ENCODE results near the gene ACP7.
"Not testable (repeated sequence)": the region's sequence is repeated elsewhere in the genome, so short reads cannot be mapped to it uniquely, and the experiment has no call there.

ACP7 gene

DNA sequence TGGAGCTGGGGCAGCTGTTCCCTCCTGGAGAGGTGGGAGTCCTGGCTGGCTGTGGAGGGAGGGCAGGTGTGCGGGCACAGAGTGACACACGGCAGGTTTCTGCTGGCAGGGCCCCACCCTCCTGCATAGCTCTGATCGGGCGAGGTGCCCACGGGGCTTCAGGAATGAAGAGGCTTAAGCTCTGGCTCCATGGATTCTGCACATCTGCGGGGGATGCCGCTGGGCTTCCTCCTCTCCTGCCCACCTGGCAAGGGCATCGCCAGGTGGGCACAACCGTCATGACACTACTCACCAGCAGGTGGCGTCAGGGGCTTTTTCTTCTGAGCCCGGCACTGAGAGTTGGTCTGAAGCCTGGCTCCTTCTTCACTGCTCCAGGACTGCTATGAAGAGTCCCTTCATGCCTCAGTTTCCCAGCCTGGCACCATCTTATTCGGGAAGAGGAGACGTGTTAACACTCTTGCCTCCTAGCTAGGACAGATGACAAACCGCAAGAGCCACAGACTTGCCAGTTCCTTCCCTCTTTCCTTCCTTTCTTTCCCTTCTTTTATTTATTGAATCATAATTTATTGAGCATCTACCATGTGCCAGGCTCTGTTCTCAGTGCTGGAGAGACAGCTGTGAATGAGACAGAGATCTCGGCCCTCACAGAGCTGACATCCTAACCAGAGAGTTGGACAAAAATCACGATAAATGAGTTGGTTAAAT, 26.2 kb downstream of the ACP7 start:
- DNase-seq (ENCODE audit: low read depth) = no peak

DNA sequence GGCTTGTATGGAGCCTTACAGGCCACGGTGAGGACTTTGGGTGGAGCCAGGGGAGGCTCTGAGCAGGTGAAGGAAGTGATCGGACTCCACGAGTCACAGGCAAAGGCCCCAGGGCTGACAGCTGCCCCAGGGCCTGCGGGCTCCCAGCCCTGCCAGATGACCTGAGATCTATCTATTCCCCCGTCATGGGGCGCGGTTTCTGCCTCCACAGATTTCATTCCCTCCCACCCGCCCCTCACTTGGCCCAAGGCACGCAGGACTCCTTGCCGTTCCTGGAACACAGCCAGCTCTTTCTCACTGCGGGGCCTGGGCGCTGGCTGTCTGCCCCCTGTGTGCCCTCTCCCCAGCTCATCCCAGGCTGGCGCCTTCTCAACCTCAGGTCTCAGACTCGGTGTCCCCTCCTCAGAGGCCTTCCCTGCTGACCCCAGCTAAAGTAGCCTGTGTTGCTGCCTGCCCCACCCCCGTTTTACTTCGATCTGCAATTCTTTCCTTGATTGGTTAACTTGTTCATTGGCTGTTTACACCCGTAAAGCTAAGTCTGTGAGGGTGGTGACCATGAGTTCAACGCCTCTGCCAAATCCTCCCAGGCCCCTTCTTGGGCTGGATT, 27.5 kb downstream of the ACP7 start:
- no peak for DNase-seq (ENCODE audit: low read depth)

DNA sequence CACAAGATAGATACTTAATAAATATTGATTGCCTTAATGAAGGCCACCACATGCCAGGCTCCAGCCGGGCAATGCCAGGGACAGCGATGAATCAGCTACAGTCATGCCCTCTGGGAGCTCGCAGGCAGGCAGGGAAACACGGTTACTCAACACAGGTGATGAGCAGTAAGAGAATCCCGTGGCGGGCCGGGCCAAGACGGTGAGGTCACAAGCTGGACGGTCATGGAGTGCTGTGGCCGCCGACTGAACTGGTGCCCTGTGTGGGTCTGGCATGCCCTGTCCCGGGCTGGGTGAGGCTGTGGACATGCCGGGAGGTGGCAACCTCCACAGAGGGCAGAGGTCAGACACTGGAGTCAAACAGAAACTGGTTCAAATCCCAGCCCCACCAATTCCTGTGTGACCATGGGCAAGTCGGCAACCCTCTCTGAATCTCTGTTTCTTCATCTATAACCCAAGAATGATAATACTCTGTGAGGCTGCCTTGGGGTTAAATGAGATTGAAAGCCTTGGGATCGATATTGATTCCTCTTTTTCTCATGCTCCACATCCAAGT, 28.2 kb downstream of the ACP7 start:
- no peak for DNase-seq (ENCODE audit: low read depth)

DNA sequence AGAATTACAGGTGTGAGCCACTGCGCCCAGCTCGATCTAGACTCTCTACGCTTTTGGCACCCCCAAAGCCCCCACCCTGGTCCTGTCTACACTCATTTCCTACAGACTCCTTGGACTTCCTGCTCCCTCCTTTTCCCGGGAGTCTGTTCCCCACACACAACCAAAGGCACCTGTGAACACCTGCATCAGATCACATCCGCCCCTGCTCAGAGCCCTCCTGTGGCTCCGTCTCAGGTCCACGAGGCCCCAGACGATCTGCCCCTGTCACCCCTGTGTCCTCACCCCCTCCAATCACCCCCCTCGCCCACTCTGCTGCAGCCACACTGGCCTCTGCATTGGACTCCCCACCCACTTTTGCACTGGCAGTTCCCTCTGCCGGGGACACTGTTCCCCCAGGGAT, 29.0 kb downstream of the ACP7 start:
- DNase-seq (ENCODE audit: low read depth) = no peak

DNA sequence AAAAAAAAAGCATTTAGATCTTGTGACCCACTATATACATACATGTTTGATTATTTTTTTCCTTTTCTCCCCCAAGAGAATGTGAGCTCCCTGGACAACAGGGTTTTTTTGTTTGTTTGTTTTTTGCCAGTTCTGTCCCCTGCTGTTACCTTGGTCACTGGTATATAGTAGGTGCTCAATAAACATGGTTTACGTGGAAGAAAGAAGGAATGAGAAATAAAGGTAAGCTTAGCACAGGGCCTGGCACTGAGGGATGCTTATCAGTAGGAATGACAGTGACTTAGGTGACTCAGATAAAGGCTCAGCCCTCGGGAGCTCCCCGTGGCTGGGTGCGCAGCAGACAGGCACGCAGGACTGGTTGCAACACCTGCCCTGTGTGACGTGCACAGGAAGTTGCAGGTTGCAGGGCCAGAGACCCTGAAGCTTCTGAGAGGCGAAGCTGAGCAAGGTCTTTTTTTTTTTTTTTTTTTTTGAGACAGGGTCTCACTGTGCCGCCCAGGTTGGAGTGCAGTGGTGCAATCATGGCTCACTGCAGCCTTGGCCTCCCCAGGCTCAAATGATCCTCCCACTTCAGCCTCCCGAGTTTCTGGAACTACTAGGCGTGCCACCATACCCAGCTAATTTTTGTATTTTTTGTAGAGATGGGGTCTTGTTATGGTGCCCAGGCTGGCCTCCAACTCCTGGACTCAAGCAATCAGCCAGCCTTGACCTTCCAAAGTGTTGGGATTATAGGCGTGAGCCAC, 31.1 kb downstream of the ACP7 start:
- no peak for DNase-seq (ENCODE audit: low read depth)

DNA sequence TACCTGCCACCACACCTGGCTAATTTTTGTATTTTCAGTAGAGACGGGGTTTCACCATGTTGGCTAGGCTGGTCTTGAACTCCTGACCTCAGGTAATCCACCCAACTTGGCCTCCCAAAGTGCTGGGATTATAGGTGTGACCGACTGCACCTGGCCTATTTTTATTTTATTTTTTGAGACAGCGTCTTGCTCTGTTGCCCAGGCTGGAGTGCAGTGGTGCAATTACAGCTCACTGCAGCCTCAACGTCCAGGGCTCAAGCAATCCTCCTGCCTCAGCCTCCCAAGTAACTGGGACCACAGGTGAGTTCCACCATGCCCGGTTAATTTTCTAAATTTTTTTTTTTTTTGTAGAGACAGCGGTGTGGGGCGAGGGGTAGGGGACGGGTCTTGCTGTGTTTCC, 32.9 kb downstream of the ACP7 start:
- DNase-seq (ENCODE audit: low read depth) = not testable (repeated sequence)

DNA sequence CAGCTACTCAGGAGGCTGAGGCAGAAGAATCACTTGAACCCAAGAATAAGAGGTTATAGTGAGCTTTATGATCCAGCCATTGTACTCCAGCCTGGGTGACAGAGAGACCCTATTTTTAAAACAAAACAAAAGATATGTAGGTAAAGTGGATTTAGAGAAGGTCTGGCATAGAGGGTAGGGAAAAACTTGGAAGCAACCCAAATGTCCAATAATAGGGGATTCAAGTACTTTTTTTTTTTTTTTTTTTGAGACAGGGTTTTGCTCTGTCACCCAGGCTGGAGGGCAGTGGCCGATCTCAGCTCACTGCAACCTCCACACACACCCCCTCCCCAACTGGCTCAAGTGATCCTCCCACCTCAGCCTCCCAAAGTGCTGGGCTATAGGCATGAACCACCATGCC, 35.7 kb downstream of the ACP7 start:
- DNase-seq (ENCODE audit: low read depth) = no peak

DNA sequence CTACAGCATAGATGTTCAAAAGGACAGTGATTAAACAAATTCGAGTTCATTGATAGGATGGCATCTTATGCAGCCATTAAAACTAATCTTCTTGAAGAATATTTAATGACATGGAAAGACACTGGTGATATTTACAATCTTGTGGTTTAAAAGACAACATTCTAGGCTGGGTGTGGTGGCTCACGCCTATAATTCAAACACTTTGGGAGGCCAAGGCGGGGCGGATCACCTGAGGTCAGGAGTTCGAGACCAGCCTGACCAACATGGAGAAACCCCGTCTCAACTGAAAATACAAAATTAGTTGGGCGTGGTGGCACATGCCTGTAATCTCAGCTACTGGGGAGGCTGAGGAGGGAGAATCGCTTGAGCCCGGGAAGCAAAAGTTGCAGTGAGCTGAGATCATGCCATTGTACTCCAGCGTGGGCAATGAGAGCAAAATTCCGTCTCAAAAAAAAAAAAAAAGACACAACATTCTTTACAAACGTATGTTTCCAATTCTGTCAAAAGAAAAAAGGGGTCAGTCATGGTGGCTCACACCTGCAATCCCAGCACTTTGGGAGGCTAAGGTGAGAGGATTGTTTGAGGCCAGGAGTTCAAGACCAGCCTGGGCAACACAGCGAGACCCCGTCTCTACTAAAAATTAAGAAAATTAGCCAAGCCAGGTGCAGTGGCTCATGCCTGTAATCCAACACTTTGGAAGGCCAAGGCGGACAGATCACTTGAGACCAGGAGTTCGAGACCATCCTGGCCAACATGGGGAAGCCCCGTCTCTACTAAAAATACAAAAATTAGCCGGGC, 39.0 kb downstream of the ACP7 start:
- no peak for DNase-seq (ENCODE audit: low read depth)

DNA sequence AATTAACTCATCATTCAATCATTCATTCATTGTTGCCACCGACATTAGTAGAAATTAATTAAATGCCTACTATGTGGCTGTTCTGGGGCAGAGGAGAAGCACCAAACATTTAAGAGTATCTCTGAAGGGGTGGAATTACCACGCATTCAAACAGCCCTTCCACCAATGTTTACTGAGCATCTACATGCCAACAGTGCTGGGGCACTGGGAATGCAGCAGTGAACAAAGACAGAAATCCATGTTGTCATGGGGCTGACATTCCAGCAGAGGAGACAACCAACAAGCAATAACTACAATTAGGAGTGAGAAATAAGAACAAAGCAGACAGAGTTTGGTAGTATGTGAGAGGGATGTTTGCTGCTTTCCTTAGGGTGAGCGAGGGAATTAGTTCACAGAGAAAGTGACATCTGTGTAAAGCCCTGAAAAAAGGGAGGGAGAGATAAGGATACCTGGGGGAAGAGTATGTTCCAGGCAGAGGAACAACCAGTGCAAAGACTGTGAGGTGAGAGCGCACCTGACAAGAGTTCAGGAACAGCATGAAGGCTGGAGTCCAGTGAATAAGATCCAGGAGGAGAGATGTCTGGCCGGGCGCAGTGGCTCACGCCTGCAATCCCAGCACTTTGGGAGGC, 40.1 kb downstream of the ACP7 start:
- no peak for DNase-seq (ENCODE audit: low read depth)

DNA sequence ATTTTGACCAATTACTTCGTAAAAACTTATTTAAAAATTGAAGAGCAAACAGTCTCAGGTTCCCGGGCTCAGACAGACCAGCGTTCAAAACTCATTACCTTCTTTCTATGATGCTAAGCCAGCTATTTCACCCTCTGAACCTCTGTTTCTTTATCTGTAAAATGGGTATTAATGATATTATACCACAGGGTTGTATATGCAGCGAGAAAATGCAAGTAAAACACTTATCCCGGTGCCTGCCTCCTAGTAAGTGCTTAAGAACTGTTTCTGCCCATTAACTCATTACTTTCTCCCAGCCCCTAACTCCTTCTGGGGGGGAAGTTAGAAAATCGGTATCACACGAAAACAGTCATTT, 41.0 kb downstream of the ACP7 start:
- no peak for DNase-seq (ENCODE audit: low read depth)

DNA sequence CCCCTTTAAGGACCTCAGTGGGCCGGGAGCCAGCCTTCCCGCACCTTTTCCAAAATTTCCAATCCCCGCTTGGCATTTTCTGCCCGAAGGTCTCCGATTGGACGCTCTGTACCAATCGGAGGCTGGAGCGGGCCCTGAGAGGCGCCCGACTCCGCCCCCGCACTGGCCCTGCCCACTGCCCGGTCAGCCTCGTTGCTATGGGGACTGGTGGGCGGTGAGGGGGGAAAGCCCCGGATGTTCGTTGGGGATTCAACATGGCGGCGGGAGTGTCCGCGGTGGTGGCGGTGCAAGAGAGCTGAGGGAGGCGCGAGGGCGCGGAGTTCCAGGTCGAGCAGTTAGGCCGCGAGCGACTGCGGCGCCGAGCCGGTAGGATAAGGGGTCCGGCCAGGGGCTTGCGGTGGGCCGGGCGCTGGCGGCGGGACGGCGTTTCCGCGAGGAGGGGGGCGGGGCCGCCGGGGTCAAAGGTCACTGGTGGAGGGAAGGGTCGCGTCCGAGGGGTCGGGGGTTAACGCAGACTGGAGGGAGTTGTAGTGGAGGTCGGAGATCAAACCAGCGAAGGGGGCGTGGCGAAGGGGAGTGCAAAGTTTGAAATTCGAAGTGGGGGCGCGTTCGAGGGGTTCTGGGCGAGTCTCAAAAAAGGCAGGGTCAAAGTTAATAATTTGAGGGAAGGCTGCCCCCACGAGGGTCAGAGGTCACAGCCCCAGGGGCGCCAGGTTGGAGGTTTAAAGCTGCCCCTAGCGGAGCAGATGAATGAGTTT, 41.6 kb downstream of the ACP7 start, which contains the start of gene PAK4:
Gene PAK4 (plus strand): TSS at position 233 of the 758 bp plus-strand sequence. CDS start 43,768 bp downstream, outside the sequence.
- DNase-seq (ENCODE audit: low read depth) = peak; percentile 97

DNA sequence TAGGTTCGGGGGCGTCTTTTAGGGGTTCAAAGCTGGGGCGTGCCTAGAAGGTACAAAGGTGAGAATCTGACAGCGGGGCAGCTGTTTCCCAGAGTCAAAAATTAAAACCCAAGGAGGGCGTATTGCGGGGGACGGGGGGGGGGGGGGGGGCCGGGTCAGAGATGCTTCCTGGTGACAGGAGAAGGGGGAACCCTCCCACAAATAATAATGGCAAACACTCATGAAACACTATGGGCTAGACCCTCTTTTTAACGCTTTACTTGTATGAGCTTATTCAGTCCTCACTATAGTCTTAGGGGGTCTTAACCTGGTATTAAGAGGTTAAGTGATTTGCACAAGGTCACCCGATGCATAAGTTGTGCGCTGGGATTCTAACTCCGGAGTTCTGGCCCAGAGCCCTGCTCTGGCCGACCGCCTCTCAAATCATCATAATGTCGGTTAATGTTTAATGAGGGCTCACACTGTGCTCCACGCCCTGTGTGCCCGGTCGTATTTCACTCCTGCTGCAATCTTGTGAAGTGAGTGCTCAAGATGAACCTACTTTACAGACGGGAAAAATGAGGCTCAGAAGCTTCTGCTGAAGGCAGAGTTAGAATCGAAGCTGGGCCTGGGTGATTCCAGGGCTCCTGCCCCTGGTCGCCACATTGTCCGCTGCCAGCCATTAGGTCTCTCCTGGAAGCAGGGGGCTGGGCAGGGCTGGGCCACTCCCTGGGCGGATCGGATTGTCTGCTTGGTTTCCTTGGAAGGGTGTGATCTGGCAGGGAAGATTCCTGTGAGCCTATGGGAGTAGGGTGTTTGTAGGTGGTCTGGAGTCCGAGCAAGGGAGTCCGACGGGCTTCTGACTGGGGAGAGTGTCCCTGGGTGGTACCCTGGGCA, 42.4 kb downstream of the ACP7 start:
- DNase-seq (ENCODE audit: low read depth) = peak; percentile 18

DNA sequence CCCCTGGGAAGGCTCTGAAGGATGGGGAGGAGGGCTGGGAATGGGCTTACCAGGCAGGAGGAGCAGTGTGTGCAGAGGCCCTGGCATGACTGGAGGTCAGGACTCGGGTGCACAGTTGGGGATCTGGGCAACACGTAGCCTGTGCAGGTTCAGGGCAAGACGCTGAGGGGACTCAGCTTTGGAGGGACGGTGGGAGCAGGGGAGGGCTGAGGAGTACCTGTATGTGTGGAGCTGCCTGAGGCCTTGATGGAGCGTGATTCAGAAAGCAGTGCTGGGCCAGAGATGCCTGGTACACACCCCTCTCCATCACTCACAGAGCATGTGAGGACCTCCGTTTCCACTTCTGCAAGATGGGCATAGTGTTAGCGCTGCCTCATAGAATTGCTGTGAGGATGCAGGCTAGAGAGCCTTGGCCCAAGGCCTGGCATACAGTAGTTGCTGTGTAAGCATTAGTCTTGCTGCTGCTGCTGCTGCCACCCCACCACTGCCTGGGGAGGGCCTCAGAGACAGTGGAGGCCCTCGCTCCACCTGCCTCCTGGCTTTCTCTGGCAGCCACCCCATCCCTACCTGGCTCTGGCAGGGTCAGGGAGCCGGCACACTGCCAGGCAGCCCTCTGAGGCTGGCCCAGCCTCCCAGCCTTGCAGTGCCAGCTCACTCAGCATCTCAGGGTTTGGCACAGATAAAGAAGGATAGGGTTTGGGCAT, 43.8 kb downstream of the ACP7 start:
- no peak for DNase-seq (ENCODE audit: low read depth)

DNA sequence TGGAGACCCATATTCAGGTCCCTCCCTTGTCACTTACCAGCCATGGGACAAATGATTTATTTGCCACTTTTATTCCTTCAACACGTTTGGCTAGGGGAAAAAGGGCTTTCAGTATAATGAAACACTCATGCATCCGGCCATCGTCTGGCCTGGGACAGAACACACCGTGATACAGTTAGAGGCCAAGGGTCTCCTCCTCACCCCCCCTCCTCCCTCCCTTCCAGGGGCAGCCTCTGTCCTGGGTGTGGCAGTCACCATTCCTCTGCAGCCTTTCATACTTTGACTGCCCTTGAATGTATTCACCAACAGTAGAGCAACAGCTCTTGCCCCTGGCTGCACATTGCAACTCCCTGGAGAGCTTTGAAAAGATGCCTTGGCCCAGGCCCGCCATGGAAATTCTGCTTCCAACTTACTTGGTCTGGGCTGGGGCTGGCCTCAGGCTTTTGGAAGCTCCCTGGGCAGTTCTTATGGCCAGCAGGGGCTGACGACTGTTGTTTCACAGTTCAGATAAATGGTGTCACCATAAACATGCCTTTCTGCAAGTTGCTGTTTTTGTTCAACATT, 44.4 kb downstream of the ACP7 start:
- peak; percentile 18 for DNase-seq (ENCODE audit: low read depth)

DNA sequence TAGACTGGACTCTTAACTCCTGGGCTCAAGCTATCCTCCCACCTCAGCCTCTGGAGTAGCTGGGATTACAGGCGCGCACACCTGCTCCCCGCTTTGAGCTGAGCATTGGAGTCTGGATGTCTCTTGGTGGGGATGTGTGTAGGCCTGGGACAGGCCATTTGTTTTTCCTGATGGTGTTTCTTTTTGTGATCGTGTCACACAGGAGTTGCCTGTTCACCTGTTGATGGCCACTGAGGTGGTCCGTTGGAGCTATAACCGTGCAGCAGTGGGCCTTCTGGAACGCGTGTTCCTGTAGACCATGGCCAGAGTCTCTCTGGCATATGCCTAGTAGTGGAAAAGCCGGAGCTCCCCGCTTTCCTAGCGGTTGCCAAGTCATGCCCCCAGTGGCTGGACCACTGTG, 44.9 kb downstream of the ACP7 start:
- DNase-seq (ENCODE audit: low read depth) = no peak

DNA sequence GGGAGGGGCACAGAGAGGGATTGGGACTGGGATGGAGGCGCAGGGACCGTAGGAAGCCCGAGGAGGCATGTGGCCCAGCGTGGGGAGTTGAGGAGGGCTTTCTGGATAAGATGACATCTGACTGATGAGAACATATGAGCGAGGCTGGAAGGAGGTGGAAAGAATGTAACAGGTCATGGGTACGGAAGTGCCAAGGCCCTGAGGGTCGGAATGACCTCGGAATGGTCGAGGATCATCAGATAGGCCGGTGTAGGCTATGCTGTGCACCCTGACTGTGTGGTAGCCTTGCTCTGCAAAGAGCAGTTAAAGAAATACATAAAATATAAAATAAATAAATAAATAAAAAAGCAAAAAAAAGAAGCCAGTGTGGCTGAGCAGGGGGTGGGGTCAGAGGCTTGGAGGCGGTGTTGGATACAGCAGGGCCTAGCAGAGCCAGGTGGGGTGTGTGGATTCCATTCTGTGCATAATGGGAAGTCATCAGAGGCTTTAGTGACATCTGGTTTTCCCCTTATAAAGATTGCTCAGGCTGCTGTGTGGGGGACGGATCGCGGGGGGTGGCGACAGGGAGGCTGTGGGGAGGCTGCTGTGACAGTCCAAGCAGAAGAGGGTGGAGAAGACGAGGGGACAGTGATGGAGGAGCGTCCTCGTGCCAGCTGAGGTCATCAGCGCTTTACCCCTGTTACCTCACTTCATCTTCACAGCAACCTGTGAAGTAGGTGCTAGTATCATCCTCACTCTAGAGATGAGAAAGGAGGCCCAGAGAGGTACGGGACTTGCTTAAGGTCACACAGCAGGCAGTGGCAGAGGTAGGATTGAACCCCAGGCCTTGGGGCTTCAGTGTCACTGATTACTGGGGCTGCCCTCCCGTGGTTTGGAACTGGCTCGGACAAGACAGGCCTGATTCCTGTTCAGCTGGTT, 46.4 kb downstream of the ACP7 start:
- DNase-seq (ENCODE audit: low read depth) = no peak

DNA sequence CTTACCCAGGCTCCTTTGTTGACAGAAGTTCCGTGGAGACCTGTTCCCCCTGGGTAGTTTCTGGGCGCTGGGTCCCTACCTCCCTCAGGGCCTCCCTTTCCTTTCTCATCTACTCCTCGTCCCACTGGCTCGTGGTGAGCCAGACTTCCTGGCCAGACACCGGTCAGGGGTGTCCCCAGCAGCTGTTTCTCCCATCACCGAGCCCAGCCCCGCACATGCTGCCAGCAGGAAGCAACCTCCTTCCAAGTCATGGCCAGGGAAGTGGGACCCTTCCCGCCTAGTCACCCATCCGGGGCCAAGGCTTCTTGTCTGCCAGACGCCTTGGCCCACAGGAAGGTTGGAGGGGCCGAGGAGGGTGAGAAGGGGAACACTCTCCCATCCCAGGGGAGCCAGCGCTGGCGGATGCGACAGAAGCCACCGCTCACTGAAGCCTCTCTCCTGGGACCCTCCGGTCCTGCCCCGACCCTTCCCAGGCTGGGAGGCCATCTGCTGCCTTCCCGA, 47.1 kb downstream of the ACP7 start:
- no peak for DNase-seq (ENCODE audit: low read depth)
